RWPE1 (cell line): Measurements from ENCODE around the gene KLK10.

Experiments used
- CTCF ChIA-PET: fragments of 350-600 bp; sonication (Branson Sonifier 250); formaldehyde crosslinking; extraction: SDS; loops from one replicate; lab custom pipeline; 2021; lab: Yijun Ruan, JAX
- POLR2A ChIA-PET: fragments of 400-600 bp; formaldehyde crosslinking; extraction: SDS; loops from one replicate; lab custom pipeline; 2020; ENCODE audit warnings: antibody characterized with exemption; ENCODE audit not compliant: low non-redundant PET; lab: Yijun Ruan, JAX
- DNase-seq: peaks from one replicate; pipeline ENCODE4 v3.0.0; 2012; ENCODE audit warnings: low spot score
- H3K27ac ChIP-seq: fragments of 450-650 bp; 2 replicates; pipeline ENCODE4 v1.5.1; 2017
- TF ChIP-seq, protein P1 (sequence below): fragments of 450-650 bp; conservative IDR thresholded peaks from 2 replicates; pipeline ENCODE4 v1.5.1; 2017; ENCODE audit warnings: low read depth, mild to moderate bottlenecking

KLK10 gene

DNA sequence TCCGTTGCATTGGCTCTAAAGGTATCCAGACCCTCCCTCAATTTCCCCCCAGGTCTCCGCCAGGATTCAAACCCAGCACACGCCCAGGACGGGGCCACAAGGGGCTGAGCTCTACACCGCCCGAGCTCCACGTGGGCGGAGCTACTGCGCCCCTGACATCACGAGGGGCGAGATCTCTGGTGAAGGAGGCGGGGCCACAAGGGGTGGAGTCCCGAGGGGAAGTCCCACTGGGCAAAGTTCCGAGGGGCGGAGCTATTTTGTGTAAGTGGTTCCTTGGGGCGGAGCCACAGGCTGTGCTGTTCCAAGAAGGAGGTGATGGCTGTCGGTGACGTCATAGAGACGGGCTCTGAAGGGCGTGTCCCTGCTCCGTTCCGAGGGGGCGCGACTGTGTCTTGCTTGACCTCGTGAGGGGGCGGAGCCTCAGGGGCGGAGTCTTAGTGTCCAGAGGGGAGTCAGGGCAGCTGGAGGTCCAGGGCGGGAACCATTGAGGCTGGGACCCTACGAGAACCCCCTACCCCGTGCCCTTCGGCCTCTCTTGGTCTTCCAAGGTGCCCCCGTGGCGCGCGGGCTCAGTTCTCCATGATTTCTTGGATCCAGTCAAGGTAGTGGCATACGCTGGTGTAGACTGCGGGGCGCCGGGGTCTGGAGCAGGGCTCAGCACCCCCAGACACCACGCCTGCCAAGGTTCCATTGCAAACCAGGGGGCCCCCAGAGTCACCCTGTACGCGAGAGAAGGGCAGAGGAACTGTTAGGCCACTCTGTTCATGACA lies 16.8 kb downstream of the KLK10 start:
- H3K27ac ChIP-seq = no peak overlapping the region
- CTCF ChIA-PET = interaction anchor here (0.6 to 2.0 kb wide), 4 partner anchors 14 to 102 kb away, joined by 3 to 7 read pairs (median 3); no protein-coding TSS in a partner anchor
- TF ChIP-seq, protein P1, sequence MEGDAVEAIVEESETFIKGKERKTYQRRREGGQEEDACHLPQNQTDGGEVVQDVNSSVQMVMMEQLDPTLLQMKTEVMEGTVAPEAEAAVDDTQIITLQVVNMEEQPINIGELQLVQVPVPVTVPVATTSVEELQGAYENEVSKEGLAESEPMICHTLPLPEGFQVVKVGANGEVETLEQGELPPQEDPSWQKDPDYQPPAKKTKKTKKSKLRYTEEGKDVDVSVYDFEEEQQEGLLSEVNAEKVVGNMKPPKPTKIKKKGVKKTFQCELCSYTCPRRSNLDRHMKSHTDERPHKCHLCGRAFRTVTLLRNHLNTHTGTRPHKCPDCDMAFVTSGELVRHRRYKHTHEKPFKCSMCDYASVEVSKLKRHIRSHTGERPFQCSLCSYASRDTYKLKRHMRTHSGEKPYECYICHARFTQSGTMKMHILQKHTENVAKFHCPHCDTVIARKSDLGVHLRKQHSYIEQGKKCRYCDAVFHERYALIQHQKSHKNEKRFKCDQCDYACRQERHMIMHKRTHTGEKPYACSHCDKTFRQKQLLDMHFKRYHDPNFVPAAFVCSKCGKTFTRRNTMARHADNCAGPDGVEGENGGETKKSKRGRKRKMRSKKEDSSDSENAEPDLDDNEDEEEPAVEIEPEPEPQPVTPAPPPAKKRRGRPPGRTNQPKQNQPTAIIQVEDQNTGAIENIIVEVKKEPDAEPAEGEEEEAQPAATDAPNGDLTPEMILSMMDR = no peak
- DNase-seq = peak; percentile 94
- POLR2A ChIA-PET = interaction anchor here (0.7 kb wide), 1 partner anchor 70 kb away, joined by 3 read pairs; no protein-coding TSS in a partner anchor

GRCh38 chr19:51002089-51002532 lies 17.4 kb downstream of the KLK10 start:
- H3K27ac ChIP-seq = no peak overlapping the region
- CTCF ChIA-PET = interaction anchor here (0.6 to 2.0 kb wide), 3 partner anchors 15 to 103 kb away, joined by 3 to 7 read pairs (median 6); no protein-coding TSS in a partner anchor
- no peak for DNase-seq
- POLR2A ChIA-PET = interaction anchor here (0.7 to 0.8 kb wide), 3 partner anchors 69 to 86 kb away, joined by 3 to 4 read pairs (median 3); no protein-coding TSS in a partner anchor
- TF ChIP-seq, protein P1 = no peak

GRCh38 chr19:51001515-51001914 lies 18.0 kb downstream of the KLK10 start, which contains the start of gene KLK8:
Gene KLK8, minus strand, starts transcription at chr19:51001604. Its CDS starts 437 bp downstream, at chr19:51001167.
- TF ChIP-seq, protein P1 = no peak
- CTCF ChIA-PET = interaction anchor here (0.6 to 2.0 kb wide), 3 partner anchors 15 to 79 kb away, joined by 6 to 7 read pairs (median 6); no protein-coding TSS in a partner anchor
- DNase-seq = no peak
- H3K27ac ChIP-seq = no peak within 1 kb of the TSS
- POLR2A ChIA-PET = interaction anchor here (0.7 to 1.0 kb wide), 3 partner anchors 15 to 85 kb away, joined by 3 to 4 read pairs (median 3); no protein-coding TSS in a partner anchor

DNA sequence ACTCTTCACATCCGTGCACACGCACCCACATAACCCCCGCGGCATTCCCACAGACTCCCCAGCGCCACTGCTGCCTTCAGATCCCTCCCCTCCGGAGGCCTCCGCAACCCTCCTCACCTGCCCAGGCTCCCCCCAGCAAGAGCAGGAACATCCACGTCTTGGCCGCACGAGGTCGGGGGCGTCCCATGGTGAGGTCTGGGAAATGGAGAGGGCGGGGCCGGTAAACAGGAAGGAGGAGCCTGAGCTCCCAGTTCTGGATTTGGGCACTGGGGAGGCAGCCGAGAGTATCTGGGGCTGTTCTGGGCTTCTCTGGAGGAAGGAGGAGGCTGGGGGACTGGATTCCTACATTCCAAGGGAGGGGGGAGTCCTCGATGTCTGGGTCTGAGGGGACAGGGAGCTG lies 18.5 kb downstream of the KLK10 start:
- no peak for DNase-seq
- TF ChIP-seq, protein P1 = no peak
- no peak overlapping the region for H3K27ac ChIP-seq
- CTCF ChIA-PET = interaction anchor here (0.8 to 2.0 kb wide), 2 partner anchors 16 to 78 kb away, joined by 6 to 7 read pairs; no protein-coding TSS in a partner anchor
- POLR2A ChIA-PET = interaction anchor here (1.0 kb wide), 1 partner anchor 16 kb away, joined by 3 read pairs; no protein-coding TSS in a partner anchor

DNA sequence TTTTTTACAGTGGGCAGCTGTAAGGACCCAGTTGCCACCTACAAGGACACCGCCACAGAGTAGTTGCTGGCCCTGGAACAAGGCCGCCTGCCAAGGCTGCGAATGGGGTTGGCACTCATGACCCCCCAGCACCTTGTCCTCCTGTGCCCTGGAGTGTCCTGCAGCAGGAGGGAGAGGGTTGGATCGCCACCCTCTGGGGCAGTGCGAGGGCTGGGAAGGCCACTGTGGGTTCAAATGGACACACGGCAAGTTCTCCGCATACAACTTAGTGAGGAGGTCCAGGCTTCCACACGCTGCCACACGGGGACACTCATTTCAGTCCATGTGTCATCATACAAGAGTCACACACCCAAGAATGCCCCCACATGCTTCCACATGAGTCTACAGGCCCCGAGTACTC lies 19.1 kb downstream of the KLK10 start:
- TF ChIP-seq, protein P1 = no peak
- CTCF ChIA-PET = interaction anchor here (0.6 to 2.0 kb wide), 2 partner anchors 16 to 45 kb away, joined by 3 to 7 read pairs; no protein-coding TSS in a partner anchor
- POLR2A ChIA-PET = interaction anchor here (1.0 kb wide), 1 partner anchor 16 kb away, joined by 3 read pairs; no protein-coding TSS in a partner anchor
- DNase-seq = no peak
- H3K27ac ChIP-seq = no peak overlapping the region

- TF ChIP-seq, protein P1 = no peak
- no peak for DNase-seq
- H3K27ac ChIP-seq = no peak overlapping the region
- ChIA-PET POLR2A (interaction anchor here (0.5 kb wide), 1 partner anchor 8 kb away, joined by 3 read pairs; no protein-coding TSS in a partner anchor), CTCF (no interaction called here)
These were observed 20.8 kb downstream of the KLK10 start for GRCh38 chr19:50998686-50999085.
